Neural progenitor cell (in vitro differentiated cells): ENCODE results near the gene SPC24.

ENCODE experiments used
- CTCF ChIP-seq: fragments of 200-600 bp; sonication (generic); IDR thresholded peaks from 2 replicates; pipeline ENCODE4 v1.5.1; 2017; ENCODE audit warnings: antibody characterized with exemption, mild to moderate bottlenecking
- EZH2 ChIP-seq: fragments of 200-600 bp; sonication (generic); IDR thresholded peaks from 2 replicates; pipeline ENCODE4 v1.6.1; 2017; ENCODE audit warnings: antibody characterized with exemption, mild to moderate bottlenecking, moderate library complexity
- EZH2phosphoT487 ChIP-seq: fragments of 200-600 bp; sonication (generic); IDR thresholded peaks from 2 replicates; pipeline ENCODE4 v1.6.1; 2017; ENCODE audit warnings: antibody characterized with exemption

GRCh38 chr19:11166281-11167142 is 10.9 kb upstream of the SPC24 start:
- TF ChIP-seq CTCF (no peak), EZH2 (no peak), EZH2phosphoT487 (no peak)
